ENCODE measurements around the gene ZNF420.
A peak's percentile ranks its signal among the peaks of the same experiment; 100 is the strongest.

The ZNF420 gene

DNA sequence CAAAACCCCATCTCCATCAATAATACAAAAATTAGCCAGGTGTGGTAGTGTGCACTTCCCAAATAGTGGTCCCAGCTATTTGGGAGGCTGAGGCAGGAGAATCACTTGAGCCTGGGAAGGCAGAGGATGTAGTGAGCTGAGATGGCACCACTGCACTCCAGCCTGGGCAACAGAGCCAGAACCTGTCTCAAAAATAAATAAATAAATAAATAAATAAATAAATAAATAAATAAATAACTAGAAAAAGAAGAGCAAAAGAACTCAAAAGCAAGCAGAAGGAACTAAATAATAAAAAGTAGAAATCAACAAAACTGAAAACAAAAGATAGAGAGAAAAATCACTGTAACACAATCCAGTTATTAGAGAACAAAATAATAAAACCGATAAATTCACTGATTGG, 81.9 kb downstream of the ZNF420 start:
- DNase-seq: no peak

DNA sequence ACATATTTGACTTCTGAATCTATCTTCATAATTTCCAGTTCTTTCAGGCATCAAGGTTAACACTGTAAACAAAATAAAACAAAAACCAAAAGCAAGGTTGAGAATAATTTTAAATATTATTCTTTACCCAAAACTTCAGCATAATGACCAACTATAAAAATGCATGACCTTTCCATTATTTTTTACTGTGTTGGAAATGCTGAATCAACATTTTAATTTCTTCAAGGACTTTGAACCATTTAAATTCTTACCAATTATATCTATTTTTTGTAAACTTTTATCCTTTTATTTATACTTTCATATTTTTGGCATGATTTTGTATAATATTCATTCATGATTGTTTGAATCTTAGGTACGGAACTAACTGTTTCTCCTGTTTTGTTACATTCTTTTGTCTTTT, 87.4 kb downstream of the ZNF420 start:
- DNase-seq: no peak

DNA sequence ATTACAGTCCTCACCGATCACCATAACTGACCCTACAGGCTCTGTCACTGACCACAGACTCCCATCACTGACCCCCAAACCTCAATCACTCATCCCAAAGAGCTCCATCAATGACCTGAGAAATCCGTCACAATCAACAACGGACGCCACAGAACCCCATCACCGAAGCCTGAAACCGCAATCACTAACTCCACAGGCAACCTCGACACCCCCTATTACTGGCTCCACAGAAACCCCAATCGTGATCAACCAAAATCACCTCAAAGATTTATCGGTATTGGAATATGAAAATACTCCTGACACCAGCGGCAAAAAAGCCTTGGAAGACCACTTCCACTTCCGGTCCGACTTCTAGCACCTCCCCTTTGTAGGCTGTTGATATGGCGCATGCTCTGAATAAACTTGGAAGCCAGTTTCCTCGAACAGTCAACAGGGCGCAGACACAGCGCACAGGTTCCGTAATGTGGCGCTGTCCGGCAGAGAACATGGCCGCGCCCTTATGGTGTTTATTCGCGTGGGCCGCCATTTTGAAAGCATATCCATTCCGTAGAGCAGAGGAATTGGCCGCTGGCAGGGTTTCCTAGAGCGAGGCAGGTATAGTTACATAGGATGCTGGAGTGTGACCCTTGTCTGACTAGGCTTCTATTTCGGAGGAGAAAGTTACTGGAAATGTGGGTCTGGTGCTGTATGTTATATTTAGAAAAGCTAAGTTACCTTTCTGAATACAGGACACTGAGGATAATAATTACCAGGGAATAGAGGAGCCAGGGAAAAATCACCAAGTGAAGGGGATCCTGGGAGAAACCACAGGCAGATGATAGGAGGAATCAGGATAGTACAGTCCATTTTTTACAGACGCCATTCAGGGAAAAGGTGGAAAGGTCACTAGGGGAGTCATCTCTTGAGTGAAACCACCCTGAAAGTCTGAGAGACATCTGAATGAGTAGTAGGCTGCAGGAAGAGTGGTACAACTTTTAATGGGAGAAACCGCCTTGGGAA, 94.4 kb downstream of the ZNF420 start, which contains the start of gene ZNF585A:
ZNF585A (minus strand) TSS at position 328 of the 999 bp plus-strand sequence. CDS start 2,785 bp downstream, outside the sequence.
- peak; percentile 94 for DNase-seq

Data from NCI-H2029 (cell line).